Dedifferentiated amniotic fluid mesenchymal stem cell (primary cell): Measurements from ENCODE around the gene ZHX3.
A peak's percentile ranks its signal among the peaks of the same experiment; 100 is the strongest.

Experiments used
- DNase-seq: peaks from one replicate; pipeline ENCODE4 v3.0.0-alpha.2; 2016; ENCODE audit errors: extremely low spot score

The ZHX3 gene

GRCh38 chr20:41187668-41188067 is 129.9 kb downstream of the ZHX3 start:
- DNase-seq, result no peak

GRCh38 chr20:41185013-41185757 is 132.3 kb downstream of the ZHX3 start:
- no peak for DNase-seq

- DNase-seq, result no peak
Observed at GRCh38 chr20:41183831-41184230, 133.7 kb downstream of the ZHX3 start.

GRCh38 chr20:41183391-41183790 is 134.1 kb downstream of the ZHX3 start:
- DNase-seq, result no peak

GRCh38 chr20:41182296-41183212 is 135.0 kb downstream of the ZHX3 start:
- no peak for DNase-seq

- DNase-seq, result no peak
Observed at GRCh38 chr20:41181567-41181966, 136.0 kb downstream of the ZHX3 start.

- DNase-seq, result no peak
Observed at GRCh38 chr20:41180599-41181333, 136.8 kb downstream of the ZHX3 start.

GRCh38 chr20:41179961-41180360 is 137.6 kb downstream of the ZHX3 start:
- no peak for DNase-seq

GRCh38 chr20:41178904-41179432 is 138.6 kb downstream of the ZHX3 start:
- no peak for DNase-seq

- no peak for DNase-seq
Observed at GRCh38 chr20:41178495-41178894, 139.0 kb downstream of the ZHX3 start.

GRCh38 chr20:41177636-41178035 is 139.9 kb downstream of the ZHX3 start:
- DNase-seq, result peak; percentile 94

GRCh38 chr20:41176711-41177552 is 140.6 kb downstream of the ZHX3 start:
- DNase-seq, result no peak

- DNase-seq, result no peak
Observed at GRCh38 chr20:41175727-41176330, 141.7 kb downstream of the ZHX3 start.

- no peak for DNase-seq
Observed at GRCh38 chr20:41175201-41175651, 142.3 kb downstream of the ZHX3 start.

- DNase-seq, result no peak
Observed at GRCh38 chr20:41174782-41175181, 142.7 kb downstream of the ZHX3 start.

GRCh38 chr20:41174373-41174772 is 143.2 kb downstream of the ZHX3 start:
- DNase-seq, result no peak

- DNase-seq, result no peak
Observed at GRCh38 chr20:41173791-41174341, 143.7 kb downstream of the ZHX3 start.

GRCh38 chr20:41173161-41173721 is 144.3 kb downstream of the ZHX3 start:
- DNase-seq, result peak; percentile 59

GRCh38 chr20:41172296-41173140 is 145.0 kb downstream of the ZHX3 start:
- no peak for DNase-seq
